HG03139 (cell line): ENCODE data around the gene WRNIP1.
A peak's percentile ranks its signal among the peaks of the same experiment; 100 is the strongest.

Experiments
- ATAC-seq: cut with Tn5 transposase; IDR thresholded peaks from one replicate; pipeline ENCODE4 v1.9.1; 2021; ENCODE audit not compliant: unreplicated experiment

The WRNIP1 gene

GRCh38 chr6:2765166-2765895, at the start of gene WRNIP1:
Gene WRNIP1, plus strand, starts transcription at chr6:2765393. Its CDS starts 230 bp downstream, at chr6:2765623.
- ATAC-seq: peak; percentile 83

GRCh38 chr6:2715737-2716136, 49.5 kb upstream of the WRNIP1 start:
- ATAC-seq: no peak

- ATAC-seq: no peak
Observed at GRCh38 chr6:2716936-2717700, 48.1 kb upstream of the WRNIP1 start.

GRCh38 chr6:2718334-2719092, 46.7 kb upstream of the WRNIP1 start:
- no peak for ATAC-seq

- no peak for ATAC-seq
Observed at GRCh38 chr6:2719093-2719455, 46.1 kb upstream of the WRNIP1 start.

- ATAC-seq: no peak
Observed at GRCh38 chr6:2721219-2721618, 44.0 kb upstream of the WRNIP1 start.

GRCh38 chr6:2725364-2725988, 39.7 kb upstream of the WRNIP1 start:
- no peak for ATAC-seq

- ATAC-seq: no peak
Observed at GRCh38 chr6:2725999-2726567, 39.1 kb upstream of the WRNIP1 start.

GRCh38 chr6:2729921-2730320, 35.3 kb upstream of the WRNIP1 start:
- ATAC-seq: no peak

- no peak for ATAC-seq
Observed at GRCh38 chr6:2730353-2731107, 34.7 kb upstream of the WRNIP1 start.

- no peak for ATAC-seq
Observed at GRCh38 chr6:2731281-2731909, 33.8 kb upstream of the WRNIP1 start.

GRCh38 chr6:2732503-2733089, 32.6 kb upstream of the WRNIP1 start:
- no peak for ATAC-seq

GRCh38 chr6:2733324-2733723, 31.9 kb upstream of the WRNIP1 start:
- ATAC-seq: peak; percentile 84

- ATAC-seq: no peak
Observed at GRCh38 chr6:2733736-2734480, 31.3 kb upstream of the WRNIP1 start.

- no peak for ATAC-seq
Observed at GRCh38 chr6:2734488-2735166, 30.6 kb upstream of the WRNIP1 start.

GRCh38 chr6:2737885-2738284, 27.3 kb upstream of the WRNIP1 start:
- no peak for ATAC-seq

- ATAC-seq: no peak
Observed at GRCh38 chr6:2738373-2738979, 26.7 kb upstream of the WRNIP1 start.

- ATAC-seq: no peak
Observed at GRCh38 chr6:2739335-2739734, 25.9 kb upstream of the WRNIP1 start.
